GM23338 (cell line): Measurements from ENCODE around the gene C22orf39. TPM values are rescaled to one million over a fixed set of nuclear protein-coding genes. Genes with fewer than 3 reads are reported as not detected.

Experiments
- ATAC-seq: fragments of 200-7000 bp; cut with Tn5 transposase; 3 replicates; pipeline ENCODE4 v1.9.1; 2020
- DNase-seq: peaks from one replicate; pipeline ENCODE4 v3.0.0-alpha.2; 2015; ENCODE audit warnings: low spot score
- H2AFZ ChIP-seq: fragments of 200-600 bp; sonication (generic); 2 replicates; pipeline ENCODE4 v1.8.0; 2016; ENCODE audit warnings: antibody characterized with exemption, mild to moderate bottlenecking, moderate library complexity
- H3F3A ChIP-seq: fragments of 200-600 bp; sonication (generic); replicated peaks from 2 replicates; pipeline ENCODE4 v1.8.0; 2017; ENCODE audit warnings: antibody characterized with exemption, mixed run types, low read depth
- H3K27ac ChIP-seq: fragments of 200-600 bp; sonication (generic); 2 replicates; pipeline ENCODE4 v1.6.1; 2016; ENCODE audit warnings: low read depth
- H3K27me3 ChIP-seq: fragments of 200-600 bp; sonication (generic); 2 replicates; pipeline ENCODE4 v1.8.0; 2016; ENCODE audit warnings: mild to moderate bottlenecking, mixed run types, moderate library complexity; ENCODE audit not compliant: insufficient read depth
- H3K36me3 ChIP-seq: fragments of 200-600 bp; sonication (generic); 2 replicates; pipeline ENCODE4 v1.8.0; 2016; ENCODE audit warnings: mild to moderate bottlenecking; ENCODE audit not compliant: insufficient read depth
- H3K4me1 ChIP-seq: fragments of 200-600 bp; sonication (generic); 2 replicates; pipeline ENCODE4 v1.8.0; 2016; ENCODE audit warnings: mild to moderate bottlenecking, moderate library complexity; ENCODE audit not compliant: insufficient read depth
- H3K4me2 ChIP-seq: fragments of 200-600 bp; sonication (generic); 2 replicates; pipeline ENCODE4 v1.7.1; 2017; ENCODE audit warnings: mixed run types
- H3K4me3 ChIP-seq: fragments of 200-600 bp; sonication (generic); 2 replicates; pipeline ENCODE4 v1.6.1; 2016; ENCODE audit warnings: mixed run types
- H3K79me2 ChIP-seq: fragments of 200-600 bp; sonication (generic); replicated peaks from 2 replicates; pipeline ENCODE4 v1.8.0; 2017; ENCODE audit warnings: mild to moderate bottlenecking; ENCODE audit not compliant: insufficient read depth
- H3K9me2 ChIP-seq: fragments of 200-600 bp; sonication (generic); 2 replicates; pipeline ENCODE4 v1.8.0; 2017; ENCODE audit not compliant: insufficient read depth
- H4K20me1 ChIP-seq: fragments of 200-600 bp; sonication (generic); replicated peaks from 2 replicates; pipeline ENCODE4 v1.8.0; 2017; ENCODE audit warnings: mild to moderate bottlenecking; ENCODE audit not compliant: insufficient read depth
- H3K27ac Mint-ChIP-seq: 2 replicates; pipeline ENCODE4 v1.8.0; 2020; ENCODE audit warnings: inconsistent platforms, mild to moderate bottlenecking, moderate library complexity, mixed read lengths
- H3K27me3 Mint-ChIP-seq: 3 replicates; pipeline ENCODE4 v1.8.0; 2022; ENCODE audit warnings: low read depth, mild to moderate bottlenecking, moderate library complexity, mixed read lengths, inconsistent platforms; ENCODE audit not compliant: insufficient read depth, poor library complexity
- H3K36me3 Mint-ChIP-seq: 3 replicates; pipeline ENCODE4 v1.8.0; 2021; ENCODE audit warnings: low read depth, mild to moderate bottlenecking, inconsistent platforms, moderate library complexity, mixed read lengths
- H3K4me1 Mint-ChIP-seq: 3 replicates; pipeline ENCODE4 v1.8.0; 2020; ENCODE audit warnings: mild to moderate bottlenecking, inconsistent platforms, mixed read lengths
- H3K4me3 Mint-ChIP-seq: 3 replicates; pipeline ENCODE4 v1.8.0; 2021; ENCODE audit warnings: moderate library complexity, mild to moderate bottlenecking, inconsistent platforms, mixed read lengths
- H3K9me3 Mint-ChIP-seq: 3 replicates; pipeline ENCODE4 v1.8.0; 2020; ENCODE audit warnings: moderate library complexity, mild to moderate bottlenecking, inconsistent platforms, mixed read lengths
- CREB1 ChIP-seq: fragments of 250-450 bp; sonication (Bioruptor Pico); IDR thresholded peaks from 2 replicates; pipeline ENCODE4 v1.5.0; 2020; ENCODE audit warnings: low read depth, mild to moderate bottlenecking, moderate library complexity
- CTCF ChIP-seq, 2 experiments: fragments of 200-600 bp in 1 of 2; sonication (generic) in 1 of 2; conservative IDR thresholded peaks; 2 replicates each; pipeline versions ENCODE4 v1.5.1 to v1.6.1; 2016 to 2017; ENCODE audit warnings: antibody characterized with exemption in 2 of 2, low read depth in 2 of 2, mild to moderate bottlenecking in 2 of 2, moderate library complexity in 1 of 2
- ETS1 ChIP-seq: IDR thresholded peaks from 2 replicates; pipeline ENCODE4 v1.6.1; 2016; ENCODE audit warnings: antibody characterized with exemption
- EZH2 ChIP-seq: fragments of 200-600 bp; sonication (generic); IDR thresholded peaks from one replicate; pipeline ENCODE4 v1.8.0; 2017; ENCODE audit warnings: antibody characterized with exemption, mild to moderate bottlenecking, low read depth; ENCODE audit not compliant: unreplicated experiment
- EZH2phosphoT487 ChIP-seq: fragments of 200-600 bp; sonication (generic); IDR thresholded peaks from one replicate; pipeline ENCODE4 v1.8.1; 2018; ENCODE audit warnings: antibody characterized with exemption; ENCODE audit not compliant: unreplicated experiment
- JUNB ChIP-seq: IDR thresholded peaks from one replicate; pipeline ENCODE4 v1.6.1; 2016; ENCODE audit warnings: antibody characterized with exemption; ENCODE audit not compliant: unreplicated experiment
- NANOG ChIP-seq: IDR thresholded peaks from 2 replicates; pipeline ENCODE4 v1.6.1; 2016; ENCODE audit warnings: antibody characterized with exemption, borderline replicate concordance
- POLR2AphosphoS5 ChIP-seq: IDR thresholded peaks from 2 replicates; pipeline ENCODE4 v1.6.1; 2016; ENCODE audit warnings: antibody characterized with exemption, low read depth
- REST ChIP-seq: IDR thresholded peaks from one replicate; pipeline ENCODE4 v1.6.1; 2018; ENCODE audit warnings: antibody characterized with exemption; ENCODE audit not compliant: unreplicated experiment
- STAT1 ChIP-seq: IDR thresholded peaks from one replicate; pipeline ENCODE4 v1.6.1; 2016; ENCODE audit warnings: antibody characterized with exemption; ENCODE audit not compliant: unreplicated experiment
- ZNF114 ChIP-seq: fragments of 250-450 bp; sonication (Bioruptor Pico); IDR thresholded peaks from 2 replicates; pipeline ENCODE4 v1.5.0; 2020; ENCODE audit warnings: mild to moderate bottlenecking, moderate library complexity
- ZNF331 ChIP-seq: fragments of 250-450 bp; sonication (Bioruptor Pico); IDR thresholded peaks from 2 replicates; pipeline ENCODE4 v1.5.0; 2020; ENCODE audit warnings: low read depth, mild to moderate bottlenecking, moderate library complexity
- ZNF462 ChIP-seq: fragments of 250-450 bp; sonication (Bioruptor Pico); IDR thresholded peaks from 2 replicates; pipeline ENCODE4 v1.5.0; 2020; ENCODE audit warnings: mild to moderate bottlenecking, moderate library complexity
- polyA plus RNA-seq: library from polyadenylated mRNA; unstranded; fragments of >200 nt; fragmentation: Nextera tagmentation; extraction: Ambion mirVana; gene quantifications from 2 replicates; pipeline ENCODE4 v1.2.1, GENCODE V29; 2016
- total RNA-seq: library from RNA; depleted of rRNA; stranded (reverse); fragments of >200 nt; shearing (Covaris generic); gene quantifications from 2 replicates; pipeline ENCODE4 v1.2.3, GENCODE V29; 2014

Gene C22orf39
- total and polyA plus RNA-seq, 2 experiments from 2014 or later: 37.4 to 40.2 TPM

- Mint-ChIP-seq H3K27me3 (no peaks in the 10 kb centered on the region), H3K36me3 (peaks cover 80% of the 10 kb centered on the region), H3K9me3 (no peaks in the 10 kb centered on the region), H3K4me1 (no peaks in the 10 kb centered on the region), H3K27ac (no peak overlapping the region), H3K4me3 (no peak overlapping the region)
- no peaks in the 10 kb centered on the region for H3K9me2 ChIP-seq
- no peaks in the 10 kb centered on the region for H3K4me1 ChIP-seq
- TF ChIP-seq ZNF462 (CRISPR knock-in tag) (no peak), ETS1 (no peak), CTCF (conservative IDR thresholded peaks at IDR 0.05; ENCODE audit: low read depth in 2 of 2) (no peak), JUNB (no peak), ZNF114 (CRISPR knock-in tag) (no peak), EZH2 (no peak), EZH2phosphoT487 (no peak), REST (no peak), STAT1 (no peak), ZNF331 (CRISPR knock-in tag) (no peak), CREB1 (CRISPR knock-in tag) (no peak), POLR2AphosphoS5 (no peak), NANOG (no peak)
- no peaks in the 10 kb centered on the region for H3K27me3 ChIP-seq
- H4K20me1 ChIP-seq: peaks cover 11% of the 10 kb centered on the region
- no peak for ATAC-seq
- peaks cover 45% of the 10 kb centered on the region for H3K36me3 ChIP-seq
- H3K27ac ChIP-seq: no peak overlapping the region
- no peak overlapping the region for H2AFZ ChIP-seq
- DNase-seq: no peak
- H3K4me2 ChIP-seq: no peak overlapping the region
- H3K4me3 ChIP-seq: no peak overlapping the region
- H3F3A ChIP-seq: no peaks in the 10 kb centered on the region
- H3K79me2 ChIP-seq: no peaks in the 10 kb centered on the region
Observed at GRCh38 chr22:19466848-19467752, 19.6 kb upstream of the C22orf39 start.
